Stomach (tissue), 4 donors: ENCODE data around the gene URAD.

Experiments used
- POLR2A ChIP-seq, 4 donors: fragments of 450-650 bp; IDR thresholded peaks; one replicate each; pipeline ENCODE4 v1.6.1; 2016; ENCODE audit warnings: antibody characterized with exemption in 4 of 4, control low read depth in 2 of 4, mild to moderate bottlenecking in 1 of 4, moderate library complexity in 1 of 4
- POLR2AphosphoS5 ChIP-seq, 3 donors: sonication (generic); formaldehyde crosslinking; IDR thresholded peaks; one replicate each; pipeline ENCODE4 v1.6.1; 2016; ENCODE audit warnings: antibody characterized with exemption in 3 of 3
- TF ChIP-seq, protein P1 (sequence below), 7 experiments: fragments of 450-650 bp in 4 of 7; fragments of 200-600 bp in 3 of 7; sonication (generic) in 3 of 7; IDR thresholded peaks; one replicate each; pipeline ENCODE4 v1.5.1; 2016 to 2019; ENCODE audit warnings: antibody characterized with exemption in 7 of 7, control low read depth in 2 of 7, mild to moderate bottlenecking in 1 of 7

GRCh38 chr13:27928353-27928804, 60.1 kb downstream of the URAD start:
- TF ChIP-seq, protein P1, sequence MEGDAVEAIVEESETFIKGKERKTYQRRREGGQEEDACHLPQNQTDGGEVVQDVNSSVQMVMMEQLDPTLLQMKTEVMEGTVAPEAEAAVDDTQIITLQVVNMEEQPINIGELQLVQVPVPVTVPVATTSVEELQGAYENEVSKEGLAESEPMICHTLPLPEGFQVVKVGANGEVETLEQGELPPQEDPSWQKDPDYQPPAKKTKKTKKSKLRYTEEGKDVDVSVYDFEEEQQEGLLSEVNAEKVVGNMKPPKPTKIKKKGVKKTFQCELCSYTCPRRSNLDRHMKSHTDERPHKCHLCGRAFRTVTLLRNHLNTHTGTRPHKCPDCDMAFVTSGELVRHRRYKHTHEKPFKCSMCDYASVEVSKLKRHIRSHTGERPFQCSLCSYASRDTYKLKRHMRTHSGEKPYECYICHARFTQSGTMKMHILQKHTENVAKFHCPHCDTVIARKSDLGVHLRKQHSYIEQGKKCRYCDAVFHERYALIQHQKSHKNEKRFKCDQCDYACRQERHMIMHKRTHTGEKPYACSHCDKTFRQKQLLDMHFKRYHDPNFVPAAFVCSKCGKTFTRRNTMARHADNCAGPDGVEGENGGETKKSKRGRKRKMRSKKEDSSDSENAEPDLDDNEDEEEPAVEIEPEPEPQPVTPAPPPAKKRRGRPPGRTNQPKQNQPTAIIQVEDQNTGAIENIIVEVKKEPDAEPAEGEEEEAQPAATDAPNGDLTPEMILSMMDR (IDR thresholded peaks at IDR 0.05), result no peak
- TF ChIP-seq POLR2A (IDR thresholded peaks at IDR 0.05) (no peak), POLR2AphosphoS5 (IDR thresholded peaks at IDR 0.05) (no peak)
